Tibial nerve (tissue), 3 donors: ENCODE data around the gene MAP2K6.

ENCODE experiments used
- CTCF ChIP-seq, 5 experiments: fragments of 200-600 bp in 3 of 5; fragments of 450-650 bp in 2 of 5; sonication (generic) in 3 of 5; IDR thresholded peaks; one replicate each; pipeline ENCODE4 v1.5.1; 2016 to 2019; ENCODE audit warnings: antibody characterized with exemption in 5 of 5, mild to moderate bottlenecking in 3 of 5, moderate library complexity in 2 of 5
- POLR2A ChIP-seq, 2 donors: fragments of 450-650 bp; IDR thresholded peaks; one replicate each; pipeline ENCODE4 v1.6.1; 2017; ENCODE audit warnings: antibody characterized with exemption in 2 of 2, mild to moderate bottlenecking in 2 of 2, moderate library complexity in 2 of 2

- no peak for TF ChIP-seq CTCF (IDR thresholded peaks at IDR 0.05)
- no peak for TF ChIP-seq POLR2A (IDR thresholded peaks at IDR 0.05)
Observed at GRCh38 chr17:69367298-69367697, 47.2 kb upstream of the MAP2K6 start.
